Nasal cavity respiratory epithelium epithelial cell of viscerocranial mucosa (primary cell): ENCODE results near the gene KRTAP1-4. TPM values are rescaled to one million over a fixed set of nuclear protein-coding genes. Genes with fewer than 3 reads are reported as not detected.

ENCODE experiments used
- total RNA-seq: library from RNA; depleted of rRNA; stranded (reverse); fragments of >200 nt; gene quantifications from 2 replicates; pipeline ENCODE4 v1.2.3, GENCODE V29; 2014

The KRTAP1-4 gene
- not detected in 2 replicates for total RNA-seq

GRCh38 chr17:41029633-41030245 lies at the start of gene KRTAP1-4:
Gene KRTAP1-4 (minus strand): TSS chr17:41030195. CDS start chr17:41030078, 117 bp downstream.

GRCh38 chr17:41065829-41066624 lies 36.0 kb upstream of the KRTAP1-4 start, which contains the start of gene KRTAP2-4:
Gene KRTAP2-4 (minus strand): TSS chr17:41065879. CDS start chr17:41065845, 34 bp downstream.

GRCh38 chr17:41060052-41060604 lies 30.1 kb upstream of the KRTAP1-4 start, which contains the start of gene KRTAP2-3:
Gene KRTAP2-3 (minus strand): TSS chr17:41060114. CDS start chr17:41060050, 64 bp downstream.

GRCh38 chr17:41055130-41055529 lies 25.1 kb upstream of the KRTAP1-4 start, which contains the start of gene KRTAP2-2:
Gene KRTAP2-2 (minus strand): TSS chr17:41055230. CDS start chr17:41055211, 19 bp downstream.

GRCh38 chr17:41046735-41047465 lies 16.9 kb upstream of the KRTAP1-4 start, which contains the start of gene KRTAP2-1:
Gene KRTAP2-1 (minus strand): TSS chr17:41047316. CDS start chr17:41047267, 49 bp downstream.

GRCh38 chr17:41040783-41041571 lies 11.0 kb upstream of the KRTAP1-4 start, which contains the start of gene KRTAP1-1:
Gene KRTAP1-1 (minus strand): TSS chr17:41041450. CDS start chr17:41041397, 53 bp downstream.

GRCh38 chr17:41034346-41034935 lies 4.4 kb upstream of the KRTAP1-4 start, which contains the start of gene KRTAP1-3:
Gene KRTAP1-3 (minus strand): TSS chr17:41034874. CDS start chr17:41034821, 53 bp downstream.

GRCh38 chr17:41026715-41027471 lies 3.1 kb downstream of the KRTAP1-4 start, which contains the start of gene KRTAP1-5:
Gene KRTAP1-5 (minus strand): TSS chr17:41027208. CDS start chr17:41027155, 53 bp downstream.

GRCh38 chr17:41008811-41009210 lies 21.2 kb downstream of the KRTAP1-4 start, which contains the start of gene KRTAP3-1:
Gene KRTAP3-1 (minus strand): TSS chr17:41009128. CDS start chr17:41009074, 54 bp downstream.

GRCh38 chr17:40999563-40999962 lies 30.4 kb downstream of the KRTAP1-4 start, which contains the start of gene KRTAP3-2:
Gene KRTAP3-2 (minus strand): TSS chr17:40999906. CDS start chr17:40999853, 53 bp downstream.

GRCh38 chr17:40993839-40994238 lies 36.2 kb downstream of the KRTAP1-4 start, which contains the start of gene KRTAP3-3:
Gene KRTAP3-3 (minus strand): TSS chr17:40994164. CDS start chr17:40994097, 67 bp downstream.

GRCh38 chr17:40984226-40984625 lies 45.8 kb downstream of the KRTAP1-4 start, which contains the start of gene KRT40:
Gene KRT40 (minus strand): TSS chr17:40984326. CDS start chr17:40984273, 53 bp downstream.

Other genes with a start within 250 kb of the KRTAP1-4 start
- gene KRT27, start 247.6 kb downstream of the KRTAP1-4 start, total RNA-seq = not detected in 2 replicates
- gene KRT28, start 230.2 kb downstream of the KRTAP1-4 start, total RNA-seq = not detected in 2 replicates
- gene KRT10, start 207.6 kb downstream of the KRTAP1-4 start, total RNA-seq = 5.9 and 8.5 TPM in 2 replicates
- not detected in 2 replicates for gene KRT12, start 163.0 kb downstream of the KRTAP1-4 start, total RNA-seq
- not detected in 2 replicates for gene KRT20, start 145.0 kb downstream of the KRTAP1-4 start, total RNA-seq
- 27.3 and 86.5 TPM in 2 replicates for gene KRT23, start 92.5 kb downstream of the KRTAP1-4 start, total RNA-seq
- 0.28 TPM in 1 of 2 replicates, not detected in the other for gene KRT39, start 63.2 kb downstream of the KRTAP1-4 start, total RNA-seq
- gene KRT40, start 45.9 kb downstream of the KRTAP1-4 start, total RNA-seq = 0.36 TPM in 1 of 2 replicates, not detected in the other
- gene KRTAP3-3, start 36.0 kb downstream of the KRTAP1-4 start, total RNA-seq = not detected in 2 replicates
- gene KRTAP3-2, start 30.3 kb downstream of the KRTAP1-4 start, total RNA-seq = not detected in 2 replicates
- gene KRTAP3-1, start 21.1 kb downstream of the KRTAP1-4 start, total RNA-seq = not detected in 2 replicates
- not detected in 2 replicates for gene KRTAP1-5, start 3.0 kb downstream of the KRTAP1-4 start, total RNA-seq
- not detected in 2 replicates for gene KRTAP1-3, start 4.7 kb upstream of the KRTAP1-4 start, total RNA-seq
- gene KRTAP1-1, start 11.3 kb upstream of the KRTAP1-4 start, total RNA-seq = not detected in 2 replicates
- not detected in 2 replicates for gene KRTAP2-1, start 17.1 kb upstream of the KRTAP1-4 start, total RNA-seq
- not detected in 2 replicates for gene KRTAP2-2, start 25.0 kb upstream of the KRTAP1-4 start, total RNA-seq
- 0.93 TPM in 1 of 2 replicates, not detected in the other for gene KRTAP2-3, start 29.9 kb upstream of the KRTAP1-4 start, total RNA-seq
- not detected in 2 replicates for gene KRTAP2-4, start 35.7 kb upstream of the KRTAP1-4 start, total RNA-seq
- gene KRTAP4-7, start 54.0 kb upstream of the KRTAP1-4 start, total RNA-seq = not detected in 2 replicates
- not detected in 2 replicates for gene KRTAP4-8, start 67.9 kb upstream of the KRTAP1-4 start, total RNA-seq
- not detected in 2 replicates for gene KRTAP4-16, start 72.0 kb upstream of the KRTAP1-4 start, total RNA-seq
- not detected in 2 replicates for gene KRTAP4-9, start 75.2 kb upstream of the KRTAP1-4 start, total RNA-seq
- gene KRTAP4-11, start 88.2 kb upstream of the KRTAP1-4 start, total RNA-seq = not detected in 2 replicates
- not detected in 2 replicates for gene KRTAP4-12, start 94.0 kb upstream of the KRTAP1-4 start, total RNA-seq
- not detected in 2 replicates for gene KRTAP4-6, start 110.3 kb upstream of the KRTAP1-4 start, total RNA-seq
- not detected in 2 replicates for gene KRTAP4-5, start 119.6 kb upstream of the KRTAP1-4 start, total RNA-seq
- gene KRTAP4-4, start 130.6 kb upstream of the KRTAP1-4 start, total RNA-seq = not detected in 2 replicates
- not detected in 2 replicates for gene KRTAP4-3, start 138.0 kb upstream of the KRTAP1-4 start, total RNA-seq
- gene KRTAP4-2, start 148.0 kb upstream of the KRTAP1-4 start, total RNA-seq = not detected in 2 replicates
- gene KRTAP4-1, start 154.7 kb upstream of the KRTAP1-4 start, total RNA-seq = not detected in 2 replicates
- gene KRTAP9-1, start 159.7 kb upstream of the KRTAP1-4 start, total RNA-seq = not detected in 2 replicates
- not detected in 2 replicates for gene KRTAP9-2, start 196.5 kb upstream of the KRTAP1-4 start, total RNA-seq
- gene KRTAP9-3, start 202.3 kb upstream of the KRTAP1-4 start, total RNA-seq = not detected in 2 replicates
- gene KRTAP9-8, start 207.8 kb upstream of the KRTAP1-4 start, total RNA-seq = not detected in 2 replicates
- not detected in 2 replicates for gene KRTAP9-4, start 219.5 kb upstream of the KRTAP1-4 start, total RNA-seq
- gene KRTAP9-9, start 225.2 kb upstream of the KRTAP1-4 start, total RNA-seq = not detected in 2 replicates
- gene KRTAP9-6, start 235.2 kb upstream of the KRTAP1-4 start, total RNA-seq = not detected in 2 replicates
- gene KRTAP9-7, start 245.5 kb upstream of the KRTAP1-4 start, total RNA-seq = not detected in 2 replicates